COLO668 (cell line): ENCODE measurements around the gene NDUFAF5.
"Not testable (repeated sequence)": the region's sequence is repeated elsewhere in the genome, so short reads cannot be mapped to it uniquely, and the experiment has no call there.

Source experiments
- DNase-seq: peaks from one replicate; lab custom pipeline; 2025; ENCODE audit not compliant: unreplicated experiment; lab: John Stamatoyannopoulos, UW

The NDUFAF5 gene, protein sequence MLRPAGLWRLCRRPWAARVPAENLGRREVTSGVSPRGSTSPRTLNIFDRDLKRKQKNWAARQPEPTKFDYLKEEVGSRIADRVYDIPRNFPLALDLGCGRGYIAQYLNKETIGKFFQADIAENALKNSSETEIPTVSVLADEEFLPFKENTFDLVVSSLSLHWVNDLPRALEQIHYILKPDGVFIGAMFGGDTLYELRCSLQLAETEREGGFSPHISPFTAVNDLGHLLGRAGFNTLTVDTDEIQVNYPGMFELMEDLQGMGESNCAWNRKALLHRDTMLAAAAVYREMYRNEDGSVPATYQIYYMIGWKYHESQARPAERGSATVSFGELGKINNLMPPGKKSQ

DNA sequence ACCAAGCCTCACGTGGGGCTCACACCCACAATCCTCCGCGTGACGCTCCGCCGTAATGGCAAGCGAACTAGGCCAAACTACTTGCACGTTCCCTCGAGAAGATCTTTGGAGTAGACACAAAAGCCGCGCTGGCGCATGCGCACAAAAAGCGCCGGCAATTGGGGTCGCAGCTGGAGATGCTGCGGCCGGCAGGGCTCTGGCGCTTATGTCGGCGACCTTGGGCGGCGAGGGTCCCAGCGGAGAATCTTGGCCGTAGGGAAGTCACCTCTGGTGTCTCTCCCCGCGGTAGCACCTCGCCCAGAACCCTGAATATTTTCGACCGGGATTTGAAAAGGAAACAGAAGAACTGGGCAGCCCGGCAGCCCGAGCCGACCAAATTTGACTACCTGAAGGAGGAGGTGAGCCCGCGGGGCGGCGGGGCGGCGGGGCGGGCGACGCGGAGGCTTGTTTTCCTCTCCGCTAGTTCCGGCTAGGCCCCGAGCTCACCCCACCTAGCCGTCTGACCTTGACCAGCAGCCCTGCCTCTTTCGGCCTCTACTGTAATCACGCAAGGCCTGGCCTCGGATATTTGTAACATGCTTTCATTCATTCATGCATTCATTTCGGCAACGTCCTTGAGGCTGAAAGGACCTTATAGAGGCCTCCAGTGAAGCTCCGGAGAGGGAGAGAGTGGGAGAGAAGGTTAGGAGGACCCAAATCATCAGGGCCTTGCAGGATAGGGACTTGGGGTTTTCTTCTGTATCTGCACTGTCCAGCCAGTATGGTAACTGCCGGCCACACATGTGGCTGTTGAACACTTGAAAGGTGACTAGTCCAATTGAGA lies at the start of gene NDUFAF5, which contains the start of gene ESF1:
TSS of gene NDUFAF5 (plus strand) at position 136 of the 823 bp plus-strand sequence. CDS start at position 177, 41 bp downstream.
TSS of gene ESF1 (minus strand) at position 27 of the 823 bp plus-strand sequence. CDS start 1,779 bp downstream, outside the sequence.
- DNase-seq: peak; percentile 97

DNA sequence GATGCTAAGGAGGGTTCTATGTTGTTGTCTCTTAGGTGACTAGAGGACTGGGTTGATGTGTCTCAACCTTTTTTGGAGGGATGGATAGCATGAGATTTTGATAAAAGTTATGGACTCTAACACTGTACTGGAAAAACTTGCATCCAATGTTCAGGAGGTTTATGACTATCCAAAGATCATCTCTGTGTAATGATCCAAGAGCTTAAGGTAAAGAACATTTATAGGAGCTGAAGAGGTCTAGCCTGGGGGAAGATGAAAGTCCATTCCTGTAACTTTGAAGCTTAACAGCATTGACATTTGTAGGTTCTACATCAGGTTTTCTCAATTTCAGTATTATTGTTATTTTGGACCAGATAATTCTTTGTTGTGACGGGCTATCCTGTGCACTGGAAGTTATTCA lies 49.0 kb upstream of the NDUFAF5 start:
- no peak for DNase-seq

DNA sequence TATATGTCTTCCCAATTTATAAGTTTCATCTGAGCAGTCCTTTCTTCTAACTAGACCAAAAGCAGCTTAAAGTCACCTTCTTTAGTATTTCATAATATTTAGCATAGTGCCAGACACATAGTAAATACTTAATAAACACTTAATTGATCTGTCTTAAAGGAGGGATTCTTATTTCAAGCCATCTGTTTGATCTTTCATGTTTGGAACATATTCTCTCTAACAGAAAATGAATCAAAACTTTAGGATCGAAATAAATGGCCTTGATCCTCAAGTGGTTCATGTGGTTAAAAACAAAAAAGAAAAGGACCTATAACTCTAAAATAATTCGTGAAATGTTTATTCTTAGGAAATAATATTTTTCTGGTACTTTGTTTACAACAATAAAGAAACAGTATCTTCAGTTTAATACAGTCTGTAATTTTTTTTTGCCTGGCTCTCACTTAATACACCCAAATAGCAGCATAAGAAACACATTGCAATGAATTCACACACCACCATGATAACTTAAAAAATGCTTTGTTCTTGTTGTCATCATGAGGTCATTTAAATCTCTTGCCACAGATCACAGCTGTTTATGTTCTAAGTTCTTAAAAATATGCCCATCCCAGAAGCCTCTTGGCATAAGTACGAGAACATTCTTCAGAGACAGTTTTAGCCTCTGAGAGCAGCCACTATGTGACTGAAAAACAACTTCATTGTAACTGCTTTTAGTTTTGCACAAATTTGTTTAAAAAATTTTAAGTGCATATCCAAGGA lies 48.2 kb upstream of the NDUFAF5 start:
- no peak for DNase-seq

DNA sequence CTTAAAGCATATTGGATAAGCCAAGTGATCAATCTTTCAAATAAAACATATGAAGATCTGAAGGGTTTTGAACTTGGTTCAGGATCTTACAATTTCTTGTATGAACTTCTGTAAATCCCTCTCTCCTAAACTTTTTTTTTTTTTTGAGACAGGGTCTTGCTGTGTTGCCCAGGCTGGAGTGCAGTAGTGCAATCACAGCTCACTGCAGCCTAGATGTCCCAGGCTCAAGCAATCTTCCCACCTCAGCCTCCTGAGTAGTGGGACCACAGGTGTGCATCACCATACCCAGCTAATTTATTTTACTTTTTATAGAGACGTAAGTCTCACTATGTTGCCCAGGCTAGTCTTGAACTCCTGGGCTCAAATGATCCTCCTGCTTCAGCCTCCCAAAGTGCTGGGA lies 46.6 kb upstream of the NDUFAF5 start:
- not testable (repeated sequence) for DNase-seq

DNA sequence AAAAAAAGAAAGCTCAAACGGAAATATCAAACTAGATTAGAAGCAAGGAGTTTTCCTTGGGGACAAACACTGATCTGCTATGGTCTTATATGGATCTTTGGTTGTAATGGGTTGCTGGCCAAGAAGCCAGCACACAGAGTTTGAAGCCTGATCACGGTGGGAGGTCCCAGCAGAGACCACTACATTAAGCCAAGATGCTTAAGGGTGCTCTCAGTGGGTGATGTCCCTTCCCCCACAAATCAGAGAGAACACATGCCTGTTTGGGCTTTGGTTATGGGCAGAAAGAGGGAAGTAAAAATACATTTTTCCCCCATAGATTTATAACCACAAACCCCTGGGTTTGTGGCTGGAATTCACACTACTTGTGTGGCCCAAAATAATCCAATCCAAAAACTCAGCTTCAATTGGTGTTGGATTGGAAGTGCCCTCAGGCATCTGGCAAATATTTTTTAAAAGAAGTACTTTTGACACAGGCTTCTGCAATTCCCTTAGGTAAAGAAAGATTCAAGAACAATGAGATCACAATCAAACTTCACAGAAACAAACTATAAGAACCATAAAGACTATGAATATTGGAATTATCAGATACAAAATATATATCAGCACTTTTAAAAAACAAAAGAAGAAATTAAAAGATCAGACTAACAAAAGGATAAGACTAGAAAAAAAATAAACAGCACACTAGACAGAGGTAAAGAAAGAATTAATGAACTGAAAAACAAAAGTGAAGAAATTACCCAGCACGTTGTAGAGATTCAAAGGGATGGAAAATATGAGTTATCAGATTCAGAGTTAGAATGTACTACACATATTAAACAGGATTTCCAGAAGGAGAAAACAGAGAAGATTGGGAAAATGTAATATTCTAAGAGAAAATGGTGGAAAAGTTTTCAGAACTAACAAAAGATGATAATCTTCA lies 44.8 kb upstream of the NDUFAF5 start:
- DNase-seq: no peak

DNA sequence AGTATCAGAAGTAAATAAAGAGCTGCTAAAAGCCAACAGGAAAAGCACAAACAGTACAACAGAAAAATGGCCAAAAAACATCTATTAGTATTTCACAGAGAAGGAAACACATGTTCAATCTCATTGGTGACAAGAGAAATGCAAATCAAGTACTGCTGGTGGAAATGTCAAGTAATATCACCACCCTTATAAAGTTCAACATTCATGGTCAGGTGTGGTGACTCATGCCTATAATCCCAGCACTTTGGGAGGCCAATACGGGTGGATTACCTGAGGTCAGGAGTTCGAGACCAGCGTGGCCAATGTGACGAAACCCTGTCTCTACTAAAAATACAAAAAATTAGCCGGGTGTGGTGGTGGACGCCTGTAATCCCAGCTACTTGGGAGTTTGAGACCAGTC lies 42.9 kb upstream of the NDUFAF5 start:
- DNase-seq: no peak

DNA sequence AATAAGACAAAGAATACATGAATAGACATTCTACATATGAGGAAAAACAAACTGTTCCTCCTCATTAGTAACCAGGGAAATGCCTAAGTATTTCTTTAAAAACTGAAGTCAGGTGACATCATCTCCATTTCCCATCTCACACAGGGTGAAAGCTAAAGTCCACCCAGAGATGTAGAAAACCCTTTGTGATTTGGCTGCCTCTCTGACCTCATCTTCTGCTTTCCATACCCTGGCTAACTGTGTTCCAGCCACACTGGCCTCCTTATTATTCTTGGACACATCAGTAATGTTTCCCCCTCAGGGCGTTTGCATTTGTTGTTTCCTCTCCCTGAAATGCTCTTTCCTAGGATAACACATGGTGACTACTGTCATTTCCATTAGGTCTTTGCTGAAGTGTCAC lies 40.5 kb upstream of the NDUFAF5 start:
- no peak for DNase-seq

DNA sequence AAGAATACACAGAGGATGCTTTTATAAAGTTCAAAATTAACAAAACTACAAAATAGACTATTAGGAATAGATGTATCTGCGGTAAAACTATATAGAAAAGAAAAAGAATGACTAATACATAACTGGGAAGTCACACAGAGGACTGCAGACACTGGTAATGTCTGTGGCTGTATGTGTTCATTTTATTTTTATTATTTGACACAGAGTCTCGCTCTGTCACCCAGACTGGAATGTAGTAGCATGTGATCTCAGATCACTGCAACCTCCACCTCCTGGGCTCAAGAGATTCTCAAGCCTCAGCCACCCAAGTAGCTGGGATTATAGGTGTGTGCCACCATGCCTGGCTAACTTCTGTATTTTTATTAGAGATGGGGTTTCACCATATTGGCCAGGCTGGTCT lies 39.0 kb upstream of the NDUFAF5 start:
- DNase-seq: no peak

DNA sequence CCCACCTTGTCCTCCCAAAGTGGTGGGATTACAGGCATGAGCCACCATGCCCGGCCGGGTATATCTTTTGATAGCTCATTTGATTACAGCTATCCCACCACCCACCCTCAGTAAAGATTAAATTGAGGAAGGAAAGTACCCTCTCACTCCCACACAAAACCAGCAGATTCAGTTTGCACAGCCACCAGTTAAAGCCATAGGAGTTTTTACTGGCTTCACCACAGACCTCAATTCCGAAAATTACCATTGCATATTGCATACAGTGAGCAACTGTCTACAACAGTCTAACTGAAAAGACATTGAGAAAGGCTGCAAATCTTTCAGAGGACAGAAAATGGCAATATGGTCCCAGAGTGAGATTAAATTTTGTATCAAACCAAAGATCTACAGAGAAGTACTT lies 35.0 kb upstream of the NDUFAF5 start:
- no peak for DNase-seq

DNA sequence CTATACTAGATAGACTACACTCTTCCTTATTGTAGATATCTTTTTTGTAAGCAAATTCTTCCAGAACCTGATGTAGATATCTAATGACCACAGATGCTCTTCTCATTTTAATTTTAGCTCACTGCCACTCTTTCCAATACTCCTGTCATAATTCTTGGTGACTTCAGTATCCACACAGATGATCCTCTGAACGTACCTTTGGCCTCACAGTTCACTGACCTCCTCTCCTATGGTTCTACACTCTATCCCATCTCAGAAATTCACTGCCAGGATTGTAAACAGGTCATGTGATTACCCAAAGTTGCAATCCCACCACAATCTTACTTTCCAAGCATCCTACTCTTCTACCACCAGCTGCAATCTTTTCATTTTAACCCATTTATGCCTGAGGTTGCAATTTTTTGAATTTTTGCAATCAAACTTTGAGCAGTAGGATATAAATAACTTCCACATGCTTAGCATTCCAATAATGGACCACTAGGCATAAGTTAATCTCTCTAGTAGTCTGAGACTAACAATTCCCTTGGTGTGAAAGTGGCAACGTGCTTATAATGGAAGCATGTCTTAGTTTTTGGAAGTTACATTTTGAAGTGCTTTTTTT lies 31.3 kb upstream of the NDUFAF5 start:
- no peak for DNase-seq

DNA sequence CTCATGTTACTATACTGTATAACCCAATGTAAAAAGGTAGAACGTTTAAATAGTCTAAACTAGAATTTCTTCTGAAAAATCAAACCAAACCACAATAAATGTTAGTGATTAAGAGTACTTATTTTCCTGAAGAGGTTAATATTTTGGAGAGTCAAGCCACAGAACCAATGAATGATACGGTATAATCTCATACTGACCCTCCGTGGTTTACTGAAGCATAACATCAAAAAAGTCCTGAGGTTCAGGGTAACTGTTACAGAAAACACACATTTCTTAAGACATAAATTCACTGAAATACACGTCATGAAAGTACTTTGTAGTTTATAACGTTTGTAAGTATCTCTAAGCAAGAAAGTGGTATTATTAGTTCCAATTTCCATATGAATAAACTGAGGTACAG lies 29.0 kb upstream of the NDUFAF5 start:
- no peak for DNase-seq

DNA sequence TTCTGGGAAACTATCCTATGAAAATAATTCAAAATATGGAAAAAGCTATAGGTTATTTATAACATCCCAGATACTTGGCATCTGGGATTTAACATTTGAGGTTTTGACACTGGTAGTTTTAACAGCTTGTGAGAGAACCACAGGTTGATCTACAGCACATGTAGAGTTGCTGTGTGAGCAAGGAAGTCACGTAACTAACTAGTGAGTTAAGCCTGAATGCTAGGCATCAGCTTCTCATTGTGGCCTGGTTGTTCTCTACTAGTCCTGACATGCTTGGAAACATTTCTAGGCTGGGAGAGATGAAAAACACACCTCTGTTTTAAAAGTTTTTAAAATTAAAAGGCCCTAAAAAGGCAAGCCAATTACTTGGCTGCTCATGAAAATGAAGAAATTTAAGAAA lies 28.3 kb upstream of the NDUFAF5 start:
- DNase-seq: no peak

DNA sequence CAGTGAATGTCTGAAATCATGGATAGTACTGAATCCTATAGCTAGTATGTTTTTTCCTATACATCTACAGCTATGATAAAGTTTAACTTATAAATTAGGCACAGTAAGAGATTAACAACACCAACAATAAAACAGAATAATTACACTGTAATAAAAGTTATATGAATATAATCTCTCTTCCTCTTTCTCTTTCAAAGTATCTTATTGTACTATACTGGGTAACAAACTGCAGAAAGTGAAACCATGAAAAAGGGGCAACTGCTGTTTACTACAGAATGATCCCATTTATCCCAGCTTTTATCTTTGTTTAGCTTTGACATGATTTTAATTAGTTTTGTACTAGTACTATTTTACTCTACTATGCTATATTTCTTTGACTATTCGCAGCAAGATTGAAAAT lies 25.9 kb upstream of the NDUFAF5 start:
- no peak for DNase-seq

DNA sequence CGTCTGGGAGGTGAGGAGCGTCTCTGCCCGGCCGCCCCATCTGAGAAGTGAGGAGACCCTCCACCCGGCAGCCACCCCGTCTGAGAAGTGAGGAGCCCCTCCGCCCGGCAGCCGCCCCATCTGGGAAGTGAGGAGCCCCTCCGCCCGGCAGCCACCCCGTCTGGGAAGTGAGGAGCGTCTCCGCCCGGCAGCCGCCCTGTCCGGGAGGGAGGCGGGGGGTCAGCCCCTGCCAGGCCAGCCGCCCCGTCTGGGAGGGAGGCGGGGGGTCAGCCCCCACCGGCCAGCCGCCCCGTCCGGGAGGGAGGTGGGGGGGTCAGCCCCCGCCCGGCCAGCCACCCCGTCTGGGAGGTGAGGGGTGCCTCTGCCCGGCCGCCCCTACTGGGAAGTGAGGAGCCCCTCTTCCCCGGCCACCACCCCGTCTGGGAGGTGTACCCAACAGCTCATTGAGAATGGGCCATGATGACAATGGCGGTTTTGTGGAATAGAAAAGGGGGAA lies 24.3 kb upstream of the NDUFAF5 start:
- DNase-seq: not testable (repeated sequence)

DNA sequence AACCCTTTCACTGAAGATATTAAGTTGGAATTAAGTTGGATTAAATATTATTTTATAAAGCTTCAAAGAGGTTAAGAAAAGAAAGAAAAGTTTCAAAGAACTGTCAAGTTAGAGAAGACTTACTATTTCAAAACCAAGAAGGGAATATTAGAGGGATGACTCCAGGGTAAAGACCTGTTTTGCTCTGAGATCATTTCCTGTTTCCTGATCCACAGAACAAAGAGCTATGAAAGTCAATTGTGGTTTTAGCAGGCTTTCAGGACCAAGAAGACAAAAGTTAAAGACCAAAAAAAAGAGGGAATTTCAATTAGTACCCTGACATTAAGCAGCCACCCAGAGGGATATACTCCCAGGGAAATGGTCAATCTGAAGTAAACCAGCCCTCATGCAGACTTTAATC lies 19.5 kb upstream of the NDUFAF5 start:
- DNase-seq: no peak

DNA sequence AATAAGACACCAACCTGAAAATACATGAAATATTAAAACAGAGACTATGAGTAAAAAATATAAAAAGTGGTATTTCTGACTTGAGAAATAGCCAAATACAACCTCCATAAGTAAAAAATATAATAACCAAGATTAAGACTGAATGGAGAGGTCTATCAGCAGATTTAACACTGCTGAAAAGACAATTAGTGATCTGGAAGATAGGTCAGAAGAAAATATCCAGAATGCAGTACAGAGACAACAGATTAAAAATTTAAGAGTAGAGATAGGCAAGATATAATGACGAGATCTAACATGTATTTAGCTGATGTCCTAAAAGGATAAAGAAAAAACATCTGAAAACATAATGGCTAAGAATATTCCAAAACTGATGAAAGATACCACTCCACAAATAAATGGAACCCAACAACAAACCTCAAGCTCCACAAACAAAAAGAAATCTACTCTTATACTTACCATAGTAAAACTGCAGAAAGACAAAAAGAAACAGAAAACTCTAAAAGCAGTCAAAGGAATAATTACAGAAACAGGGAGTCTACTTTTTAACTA lies 18.9 kb upstream of the NDUFAF5 start:
- DNase-seq: no peak

DNA sequence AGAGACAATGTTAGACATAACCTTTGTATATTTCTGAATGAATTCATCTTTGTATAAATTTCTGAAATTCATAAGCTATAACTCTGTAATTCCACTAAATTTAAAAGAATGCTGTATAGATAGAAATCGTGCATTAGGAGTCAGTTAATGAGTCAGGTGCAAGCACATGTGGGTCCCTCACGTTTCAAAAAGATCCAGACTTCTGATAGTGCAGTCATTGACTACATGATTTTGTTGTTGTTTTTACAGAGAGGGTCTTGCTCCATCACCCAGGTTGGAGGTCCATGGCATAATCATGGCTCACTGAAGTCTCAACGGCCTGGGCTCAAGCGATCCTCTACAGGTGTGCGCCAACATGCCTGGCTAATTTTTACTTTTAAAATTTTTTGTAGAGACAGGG lies 14.7 kb upstream of the NDUFAF5 start:
- DNase-seq: no peak

DNA sequence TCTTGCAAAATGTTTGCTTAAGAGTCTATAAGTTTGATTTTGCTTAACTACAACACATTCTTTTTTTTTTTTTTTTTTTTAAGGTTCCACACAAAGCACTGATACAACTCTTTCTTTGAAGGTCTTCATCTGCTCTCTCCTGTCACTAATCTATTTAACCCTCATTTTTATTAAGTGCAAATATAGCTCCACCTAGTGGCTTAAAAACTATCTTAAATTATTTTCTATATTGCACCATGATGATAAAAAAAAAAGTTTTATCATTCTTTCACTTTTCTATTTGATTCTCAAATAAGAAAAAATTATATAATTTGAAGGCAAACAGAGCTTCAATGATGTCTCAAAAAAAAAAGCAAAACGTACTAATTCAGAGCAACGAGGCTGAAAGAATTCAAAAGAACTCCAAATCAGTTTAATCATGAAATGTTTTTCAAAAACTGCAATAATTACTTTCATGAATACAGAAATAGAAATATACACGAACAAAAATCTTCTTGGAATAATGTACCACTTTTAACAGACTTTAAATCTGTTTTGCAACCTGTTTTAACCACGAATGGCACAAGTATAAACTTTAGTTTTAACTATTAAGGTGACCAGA lies 12.9 kb upstream of the NDUFAF5 start:
- DNase-seq: no peak

DNA sequence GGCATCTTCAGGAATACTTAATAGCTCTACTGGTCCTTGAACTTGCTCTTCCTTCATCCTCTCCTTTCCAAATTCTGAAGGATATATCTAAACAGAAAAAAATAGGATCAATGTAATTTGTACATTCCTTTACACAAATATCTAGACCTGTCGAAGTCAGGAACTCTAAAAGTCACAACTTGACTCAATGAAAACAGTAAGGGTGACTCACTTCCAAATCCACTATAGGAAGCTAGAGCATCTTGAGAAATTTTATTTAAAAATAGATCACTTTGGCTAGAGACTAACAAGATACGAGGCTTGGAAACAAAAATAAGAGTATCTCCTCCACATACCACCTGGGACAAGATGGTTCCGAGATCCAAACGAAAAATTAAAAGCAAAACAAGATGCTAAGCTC lies 12.3 kb upstream of the NDUFAF5 start:
- DNase-seq: no peak
